ENCODE measurements around the gene TMEM30B.
"Not testable (repeated sequence)": the region's sequence is repeated elsewhere in the genome, so short reads cannot be mapped to it uniquely, and the experiment has no call there.

TMEM30B gene

GRCh38 chr14:61264651-61265050 lies 16.5 kb downstream of the TMEM30B start:
- DNase-seq: no peak

GRCh38 chr14:61264010-61264571 lies 17.0 kb downstream of the TMEM30B start:
- no peak for DNase-seq

- no peak for DNase-seq
Observed at GRCh38 chr14:61262082-61262481, 19.1 kb downstream of the TMEM30B start.

GRCh38 chr14:61260939-61261776 lies 20.0 kb downstream of the TMEM30B start:
- DNase-seq: no peak

- DNase-seq: no peak
Observed at GRCh38 chr14:61258985-61259384, 22.2 kb downstream of the TMEM30B start.

- DNase-seq: no peak
Observed at GRCh38 chr14:61257469-61258057, 23.6 kb downstream of the TMEM30B start.

GRCh38 chr14:61256826-61257468 lies 24.2 kb downstream of the TMEM30B start:
- no peak for DNase-seq

- no peak for DNase-seq
Observed at GRCh38 chr14:61255968-61256367, 25.2 kb downstream of the TMEM30B start.

- no peak for DNase-seq
Observed at GRCh38 chr14:61254808-61255526, 26.2 kb downstream of the TMEM30B start.

GRCh38 chr14:61253064-61253738 lies 27.9 kb downstream of the TMEM30B start:
- no peak for DNase-seq

GRCh38 chr14:61252369-61253063 lies 28.6 kb downstream of the TMEM30B start:
- DNase-seq: peak; percentile 10

GRCh38 chr14:61250063-61250462 lies 31.1 kb downstream of the TMEM30B start:
- no peak for DNase-seq

- no peak for DNase-seq
Observed at GRCh38 chr14:61247935-61248334, 33.2 kb downstream of the TMEM30B start.

- DNase-seq: no peak
Observed at GRCh38 chr14:61246721-61247120, 34.4 kb downstream of the TMEM30B start.

- no peak for DNase-seq
Observed at GRCh38 chr14:61244009-61244408, 37.1 kb downstream of the TMEM30B start.

GRCh38 chr14:61240206-61240605 lies 40.9 kb downstream of the TMEM30B start:
- no peak for DNase-seq

GRCh38 chr14:61239285-61239684 lies 41.9 kb downstream of the TMEM30B start:
- DNase-seq: not testable (repeated sequence)

GRCh38 chr14:61238611-61239245 lies 42.4 kb downstream of the TMEM30B start:
- DNase-seq: no peak

GRCh38 chr14:61234215-61234916 lies 46.8 kb downstream of the TMEM30B start:
- DNase-seq: no peak

GRCh38 chr14:61233436-61233956 lies 47.6 kb downstream of the TMEM30B start:
- DNase-seq: no peak
